GM12875 (cell line): Measurements from ENCODE around the gene OSM.

Experiments used
- H3K4me3 ChIP-seq: one replicate; pipeline ENCODE4 v1.5.1; 2011; ENCODE audit warnings: low read depth, low read length, control low read depth
- CTCF ChIP-seq: IDR thresholded peaks from 2 replicates; pipeline ENCODE4 v1.5.1; 2011; ENCODE audit warnings: low read depth, mild to moderate bottlenecking, control low read depth, inconsistent platforms, low read length, moderate library complexity, borderline replicate concordance; ENCODE audit not compliant: insufficient read depth

OSM gene

DNA sequence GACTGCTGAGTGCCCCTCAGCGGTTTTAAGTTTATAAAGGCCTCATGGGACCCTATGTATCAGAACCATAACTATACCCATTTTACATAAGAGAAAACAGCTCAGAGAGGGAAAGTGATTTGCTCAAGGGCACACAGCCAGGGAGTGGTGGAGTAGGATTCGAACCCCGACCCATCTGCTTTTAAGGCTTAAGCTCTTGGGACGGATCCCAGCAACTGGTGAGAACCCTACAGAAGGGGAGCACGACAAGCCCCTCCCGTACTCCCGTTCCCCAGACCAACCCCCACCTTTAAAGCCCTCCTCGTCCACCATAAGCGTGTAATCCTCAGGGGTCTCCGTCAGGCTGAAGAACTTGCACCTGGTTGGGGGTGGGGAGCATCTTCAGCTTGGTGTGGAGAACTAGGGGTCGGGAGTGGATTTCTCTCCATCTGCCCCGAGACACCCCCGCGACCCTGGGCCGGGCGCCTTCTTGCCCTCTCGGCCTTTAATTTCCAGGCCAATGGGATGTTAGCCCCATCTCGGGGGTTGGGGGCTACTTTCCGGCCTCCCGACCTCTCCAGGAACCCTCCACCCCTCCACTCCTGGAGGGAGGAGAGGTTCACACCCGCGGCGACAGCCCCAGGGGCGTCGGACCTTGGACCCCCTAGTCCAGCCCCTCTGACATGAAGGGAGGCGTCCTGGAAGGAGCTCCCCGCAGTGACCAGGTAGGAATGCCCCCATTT lies 21.9 kb upstream of the OSM start:
- TF ChIP-seq CTCF = no peak
- peak overlapping the region; percentile 74 for H3K4me3 ChIP-seq

DNA sequence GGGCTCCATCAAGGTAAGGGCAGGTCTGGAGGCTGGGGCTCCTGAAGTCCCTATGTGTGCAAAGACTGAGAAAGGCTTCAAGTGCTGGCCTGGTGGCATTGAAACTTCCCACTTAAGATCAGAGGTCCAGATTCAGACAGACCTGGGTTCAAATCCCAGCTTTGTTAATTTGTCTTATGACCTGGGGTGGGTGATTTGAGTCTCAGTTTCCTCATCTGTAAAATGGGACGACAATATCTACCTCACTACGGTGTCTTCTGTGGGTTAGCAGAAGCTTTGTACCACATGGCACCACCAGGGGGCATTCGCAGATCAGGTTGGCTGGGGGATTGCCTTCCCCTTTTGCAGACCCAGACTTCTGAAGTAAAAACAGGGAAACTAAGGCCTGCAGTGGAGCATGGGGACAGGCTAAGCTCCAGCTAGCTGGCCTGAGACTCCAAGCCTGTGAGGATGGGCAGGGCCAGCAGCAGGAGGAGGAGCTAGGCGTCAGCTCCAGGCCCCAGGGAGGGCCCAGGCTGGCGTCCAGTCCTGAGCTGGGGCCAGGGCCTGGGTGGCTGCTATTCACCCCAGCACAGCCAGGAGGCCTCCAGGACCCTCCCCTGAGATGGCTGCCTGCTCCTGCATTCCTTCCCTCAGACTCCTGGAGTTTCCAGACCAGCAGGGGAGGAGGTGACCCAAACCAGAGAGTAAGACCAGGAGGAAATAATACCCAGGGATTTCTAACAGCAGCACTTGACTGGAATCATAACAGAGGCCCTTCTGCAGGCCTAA lies 21.2 kb upstream of the OSM start:
- H3K4me3 ChIP-seq = no peak overlapping the region
- TF ChIP-seq CTCF = peak; percentile 72

- peak; percentile 96 for TF ChIP-seq CTCF
- H3K4me3 ChIP-seq = no peak overlapping the region
Observed at GRCh38 chr22:30286813-30287647, 20.4 kb upstream of the OSM start.

GRCh38 chr22:30286331-30286730 lies 19.7 kb upstream of the OSM start:
- no peak overlapping the region for H3K4me3 ChIP-seq
- TF ChIP-seq CTCF = no peak

- TF ChIP-seq CTCF = no peak
- no peak overlapping the region for H3K4me3 ChIP-seq
Observed at GRCh38 chr22:30285846-30286200, 19.2 kb upstream of the OSM start.

DNA sequence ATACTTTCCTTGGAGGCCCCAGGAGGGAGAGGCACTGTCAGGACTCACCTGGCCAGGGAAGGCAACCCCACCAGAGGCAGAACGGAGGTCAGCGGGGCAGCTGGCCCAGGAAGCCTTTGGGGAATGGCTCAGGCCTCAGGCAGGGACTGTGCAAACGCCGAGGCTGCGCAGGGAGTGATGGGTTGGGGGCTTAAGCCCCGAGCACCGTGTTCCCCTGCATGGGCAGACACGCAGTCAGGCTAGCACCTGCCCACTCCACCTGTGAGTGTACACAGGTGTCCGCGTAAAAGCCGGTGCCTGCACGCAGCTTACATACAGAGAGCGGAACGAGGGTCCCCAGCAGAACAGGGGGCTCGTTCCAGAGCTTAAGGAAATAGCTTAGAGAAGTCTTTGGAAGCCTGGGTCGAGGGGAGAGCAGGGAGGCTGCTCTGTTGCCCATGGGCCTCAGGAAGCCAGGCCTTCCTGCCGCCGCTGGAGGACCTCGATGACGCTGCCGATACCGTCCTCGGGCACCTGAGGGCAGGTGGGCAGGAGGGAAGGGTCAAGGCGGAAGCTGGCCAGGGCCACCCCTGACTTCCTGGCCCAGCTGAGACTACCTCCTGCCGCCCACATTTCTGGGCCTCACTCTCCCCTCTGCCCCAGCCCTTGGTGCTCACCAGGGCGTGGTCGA lies 18.7 kb upstream of the OSM start:
- no peak overlapping the region for H3K4me3 ChIP-seq
- TF ChIP-seq CTCF = no peak
